Amniotic epithelial cell (primary cell): ENCODE measurements around the gene FOXI3.
"Not testable (repeated sequence)": the region's sequence is repeated elsewhere in the genome, so short reads cannot be mapped to it uniquely, and the experiment has no call there.

Experiments used
- DNase-seq: peaks from one replicate; pipeline ENCODE4 v3.0.0-alpha.2; 2010; ENCODE audit warnings: low read depth

FOXI3 gene

DNA sequence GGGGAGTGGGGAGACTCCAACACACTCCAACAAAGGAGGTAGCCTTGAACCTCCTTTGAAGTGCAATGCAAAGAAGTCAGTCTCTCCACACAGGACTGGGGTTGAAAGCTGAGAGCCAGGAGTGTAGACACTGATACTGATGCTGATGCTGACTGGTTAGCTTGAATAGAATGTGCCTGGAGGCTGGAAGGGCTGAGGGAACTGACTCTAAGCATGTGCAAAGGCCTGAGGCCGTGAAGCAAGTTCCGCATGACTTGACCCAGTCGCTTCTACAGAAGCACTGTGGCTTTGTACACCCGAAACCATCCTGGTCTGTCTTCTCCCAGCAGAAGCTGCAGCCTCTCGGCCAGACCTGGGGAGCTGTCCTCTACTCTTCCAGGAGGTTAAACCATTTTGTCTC lies 10.4 kb downstream of the FOXI3 start:
- no peak for DNase-seq

DNA sequence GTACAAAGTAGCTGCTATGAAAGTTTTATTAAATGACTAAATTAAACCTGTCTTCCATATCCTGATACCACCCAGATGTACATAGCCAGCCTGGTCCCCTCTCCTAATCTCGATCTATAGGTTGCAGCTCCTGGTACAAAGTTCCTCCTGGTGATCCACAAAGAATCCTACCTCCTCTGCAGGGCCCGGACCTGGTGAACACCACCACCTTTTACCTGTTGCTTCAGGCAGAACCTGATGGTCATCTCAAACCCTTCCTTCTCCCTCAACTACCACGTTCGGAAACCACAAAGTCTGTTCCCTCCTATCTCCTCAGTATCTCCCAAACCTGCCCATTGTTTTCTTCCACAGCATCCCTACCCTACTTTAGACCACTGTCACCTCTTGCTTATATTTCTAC lies 15.5 kb downstream of the FOXI3 start:
- no peak for DNase-seq

DNA sequence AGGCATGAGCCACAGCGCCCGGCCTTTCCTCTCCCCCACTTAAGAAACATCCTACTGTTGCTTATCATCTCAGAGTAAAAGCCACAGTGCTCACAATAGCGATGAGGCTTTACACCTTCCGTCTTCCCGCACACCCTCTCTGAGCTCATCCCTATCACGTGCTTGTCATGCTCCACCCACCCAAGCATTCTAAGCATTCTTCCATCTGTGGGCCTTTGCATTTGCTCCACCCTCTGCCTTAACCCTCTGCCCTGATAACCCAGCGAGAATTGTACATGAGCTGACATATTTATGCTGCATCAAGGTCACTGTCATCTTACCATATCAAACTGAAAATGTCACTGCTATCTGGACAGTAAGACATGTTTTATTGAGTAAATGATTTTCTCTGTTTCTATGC lies 22.6 kb downstream of the FOXI3 start:
- no peak for DNase-seq

DNA sequence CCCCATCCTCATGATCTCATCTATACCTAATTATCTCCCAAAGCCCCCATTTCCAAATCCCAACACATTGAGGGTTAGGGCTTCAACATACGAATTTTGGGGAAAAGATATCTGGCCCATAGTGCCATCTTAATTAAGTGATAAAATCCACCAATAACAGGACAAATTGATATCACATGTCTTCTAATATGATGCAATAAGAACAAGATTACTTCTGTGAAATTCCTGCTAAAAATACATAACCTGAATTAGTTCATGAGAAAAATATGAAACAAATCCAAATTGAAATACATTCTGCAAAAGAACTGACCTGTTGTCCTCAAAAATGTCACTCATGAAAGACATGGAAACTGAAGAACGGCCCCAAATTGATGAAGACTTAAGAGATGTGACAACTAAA lies 28.8 kb downstream of the FOXI3 start:
- no peak for DNase-seq

DNA sequence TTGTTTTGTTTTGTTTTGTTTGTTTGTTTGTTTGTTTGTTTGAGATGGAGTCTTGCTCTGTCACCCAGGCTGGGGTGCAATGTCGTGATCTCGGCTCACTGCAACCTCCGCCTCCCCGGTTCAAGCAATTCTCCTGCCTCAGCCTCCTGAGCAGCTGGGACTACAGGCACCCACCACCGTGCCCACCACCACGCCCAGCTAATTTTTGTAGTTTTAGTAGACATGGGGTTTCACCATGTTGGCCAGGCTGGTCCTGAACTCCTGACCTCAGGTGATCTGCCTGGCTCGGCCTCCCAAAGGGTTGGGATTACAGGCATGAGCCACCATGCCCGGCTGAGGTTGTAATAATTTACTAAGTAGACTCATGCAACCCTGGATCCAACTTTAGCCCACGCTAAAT lies 33.4 kb downstream of the FOXI3 start:
- not testable (repeated sequence) for DNase-seq

DNA sequence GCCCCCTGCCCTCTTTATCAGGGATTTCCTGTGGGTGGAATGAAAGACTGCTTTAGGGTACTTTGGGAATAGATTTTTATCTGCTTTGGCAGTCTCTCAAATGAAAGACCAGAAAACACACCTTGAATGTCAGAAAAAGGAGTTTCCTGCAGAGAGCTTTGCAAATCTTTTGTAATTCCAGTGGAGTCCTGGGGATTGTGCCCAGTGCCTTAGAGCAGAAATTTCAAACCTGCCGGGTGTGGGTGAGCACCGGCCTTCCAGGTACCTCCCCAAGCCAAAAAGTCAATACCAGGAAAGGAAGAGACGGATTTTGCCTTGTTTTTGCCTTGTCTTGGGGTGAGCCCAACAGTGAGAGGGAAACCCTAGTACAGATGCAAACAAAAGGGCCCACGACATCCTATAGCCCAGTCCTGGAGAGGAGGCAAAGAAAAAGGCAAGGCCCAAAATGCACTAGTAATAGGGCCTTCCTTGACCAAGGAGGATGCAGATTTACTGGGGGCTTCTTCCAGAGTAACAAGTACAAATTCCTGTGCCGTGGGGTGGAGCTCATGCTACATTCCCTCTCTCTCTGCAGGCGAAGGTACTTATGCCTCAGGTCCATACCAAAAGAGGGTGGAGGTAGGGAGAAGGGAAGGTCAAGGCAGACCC lies 36.4 kb downstream of the FOXI3 start:
- DNase-seq: no peak

DNA sequence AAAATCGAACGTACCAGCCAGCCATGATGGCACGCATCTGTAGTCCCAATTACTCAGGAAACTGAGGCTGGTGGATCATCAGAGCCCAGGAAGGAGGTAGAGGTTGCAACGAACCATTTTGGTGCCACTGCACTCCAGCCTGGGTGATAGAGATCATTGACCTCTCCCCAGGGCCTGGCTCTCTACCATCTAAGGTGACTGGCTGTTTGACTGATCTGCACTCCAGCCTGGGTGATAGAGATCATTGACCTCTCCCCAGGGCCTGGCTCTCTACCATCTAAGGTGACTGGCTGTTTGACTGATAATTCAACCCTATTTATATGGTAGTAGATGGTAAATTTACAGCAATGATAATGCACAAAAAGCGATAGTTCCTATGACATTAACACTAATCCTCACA lies 43.6 kb downstream of the FOXI3 start:
- not testable (repeated sequence) for DNase-seq

DNA sequence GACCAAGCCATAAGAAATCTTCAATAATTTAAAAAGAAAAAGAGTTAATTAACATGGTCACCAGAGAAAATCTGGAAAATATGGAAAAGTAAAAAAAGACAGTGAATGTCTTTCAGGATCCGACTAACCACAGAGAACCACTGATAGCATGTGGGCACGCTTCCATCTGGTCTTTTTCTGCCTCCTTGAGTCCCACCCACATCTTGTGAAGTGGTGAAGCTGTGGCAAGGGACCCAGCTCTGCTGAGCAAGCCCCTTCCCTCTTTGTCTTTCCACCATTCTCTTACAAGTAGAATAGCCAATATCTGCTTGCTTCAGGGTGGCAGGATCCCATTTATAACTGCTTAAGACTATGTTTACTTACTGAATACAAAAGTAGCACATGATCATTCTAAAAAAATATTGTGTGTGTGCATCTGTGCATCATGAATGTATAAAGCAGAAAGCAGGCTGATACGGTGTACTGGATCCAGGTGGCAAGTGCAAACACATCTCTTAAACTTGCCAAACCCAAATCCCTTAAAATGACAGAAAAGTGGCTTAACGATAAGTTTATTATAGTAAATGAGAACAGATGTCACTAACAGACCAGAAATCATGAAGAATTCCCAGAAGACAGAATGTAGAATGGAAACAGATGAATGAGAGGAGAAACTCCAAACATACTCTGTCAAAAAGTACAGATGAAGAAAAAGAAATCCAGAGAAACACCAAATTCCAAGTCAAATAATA lies 52.3 kb downstream of the FOXI3 start:
- DNase-seq: no peak

DNA sequence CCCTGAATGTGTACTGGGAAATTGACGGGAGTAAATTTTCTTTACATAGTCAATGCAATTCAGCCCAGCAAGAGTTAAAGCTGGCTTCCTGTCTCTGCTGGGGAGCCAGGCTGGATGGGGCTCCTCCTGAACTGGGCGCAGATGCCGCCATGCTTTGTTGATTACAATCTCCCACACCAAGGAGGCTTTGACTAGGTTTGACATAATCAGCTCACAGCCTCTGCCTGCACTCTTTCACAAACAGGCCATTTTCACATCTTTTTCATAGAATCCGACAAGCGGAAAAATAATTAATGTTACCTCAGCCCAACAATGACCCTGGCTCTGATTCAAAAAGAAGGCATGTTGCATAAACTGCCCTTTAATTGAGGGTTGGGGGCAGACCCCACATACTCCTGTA lies 54.3 kb downstream of the FOXI3 start:
- DNase-seq: no peak
